Naive thymus-derived CD4-positive, alpha-beta T cell (primary cell): Measurements from ENCODE around the gene MPV17L. TPM values are rescaled to one million over a fixed set of nuclear protein-coding genes. Genes with fewer than 3 reads are reported as not detected.
"Not testable (repeated sequence)": the region's sequence is repeated elsewhere in the genome, so short reads cannot be mapped to it uniquely, and the experiment has no call there.

Experiments used
- ATAC-seq: fragments of 150-1000 bp; cut with Tn5 transposase; 2 replicates; pipeline ENCODE4 v1.10.0; 2021; ENCODE audit warnings: mild to moderate bottlenecking, moderate library complexity
- CTCF ChIA-PET: fragments of 350-600 bp; sonication (Branson Sonifier 250); formaldehyde crosslinking; loops from one replicate; lab custom pipeline; 2021; ENCODE audit warnings: antibody characterized with exemption; lab: Charles Lee
- POLR2A ChIA-PET: fragments of 350-600 bp; sonication (Branson Sonifier 250); formaldehyde crosslinking; loops from one replicate; lab custom pipeline; 2021; ENCODE audit warnings: antibody characterized with exemption, inconsistent platforms; lab: Charles Lee
- DNase-seq, 9 donors: peaks; one replicate each; pipeline versions ENCODE4 v3.0.0 to v3.0.0-alpha.2; 2020 to 2022; ENCODE audit warnings: mixed read lengths in 1 of 9
- H3K27ac ChIP-seq: one replicate; pipeline ENCODE4 v1.7.0; 2013; ENCODE audit warnings: mild to moderate bottlenecking, low read depth, low read length, moderate library complexity
- H3K27me3 ChIP-seq, 2 donors: one replicate each; pipeline ENCODE4 v1.7.0; 2013; ENCODE audit warnings: low read length in 2 of 2, mild to moderate bottlenecking in 2 of 2, moderate library complexity in 2 of 2; ENCODE audit not compliant: control insufficient read depth in 2 of 2, insufficient read depth in 2 of 2
- H3K36me3 ChIP-seq, 3 experiments: 1 replicate in 2 of 3; 2 replicates in 1 of 3; pipeline ENCODE4 v1.7.0; 2013; ENCODE audit warnings: low read length in 3 of 3, mild to moderate bottlenecking in 3 of 3, moderate library complexity in 1 of 3; ENCODE audit not compliant: insufficient read depth in 3 of 3, control insufficient read depth in 2 of 3
- H3K4me1 ChIP-seq, 2 donors: one replicate each; pipeline ENCODE4 v1.7.0; 2013; ENCODE audit warnings: low read length in 2 of 2, mild to moderate bottlenecking in 2 of 2, moderate library complexity in 1 of 2; ENCODE audit not compliant: control insufficient read depth in 2 of 2, insufficient read depth in 2 of 2
- H3K4me3 ChIP-seq: 2 replicates; pipeline ENCODE4 v1.7.0; 2013; ENCODE audit warnings: mild to moderate bottlenecking, low read length
- H3K9me3 ChIP-seq, 3 experiments: 1 replicate in 2 of 3; 2 replicates in 1 of 3; pipeline ENCODE4 v1.7.0; 2013; ENCODE audit warnings: low read length in 3 of 3; ENCODE audit not compliant: control insufficient read depth in 2 of 3
- H3K27ac Mint-ChIP-seq, 9 donors: one replicate each; pipeline ENCODE4 v1.8.0; 2020 to 2022; ENCODE audit warnings: mixed read lengths in 9 of 9, mild to moderate bottlenecking in 8 of 9, moderate library complexity in 5 of 9, inconsistent platforms in 2 of 9
- H3K27me3 Mint-ChIP-seq, 5 donors: one replicate each; pipeline ENCODE4 v1.8.0; 2021 to 2022; ENCODE audit warnings: mixed read lengths in 5 of 5, mild to moderate bottlenecking in 1 of 5
- H3K36me3 Mint-ChIP-seq, 5 donors: one replicate each; pipeline ENCODE4 v1.8.0; 2020 to 2022; ENCODE audit warnings: mixed read lengths in 5 of 5, mild to moderate bottlenecking in 3 of 5, inconsistent platforms in 1 of 5
- H3K4me1 Mint-ChIP-seq, 7 donors: one replicate each; pipeline ENCODE4 v1.8.0; 2020 to 2022; ENCODE audit warnings: mixed read lengths in 7 of 7, mild to moderate bottlenecking in 3 of 7, inconsistent platforms in 1 of 7
- H3K4me3 Mint-ChIP-seq, 10 donors: one replicate each; pipeline ENCODE4 v1.8.0; 2020 to 2022; ENCODE audit warnings: mild to moderate bottlenecking in 10 of 10, mixed read lengths in 10 of 10, moderate library complexity in 6 of 10, inconsistent platforms in 2 of 10
- H3K9me3 Mint-ChIP-seq, 11 donors: one replicate each; pipeline ENCODE4 v1.8.0; 2020 to 2022; ENCODE audit warnings: mixed read lengths in 11 of 11, mild to moderate bottlenecking in 4 of 11, inconsistent platforms in 1 of 11, moderate library complexity in 1 of 11
- intact Hi-C, 2 donors: fragments of 100-400 bp; cut with micrococcal nuclease; formaldehyde crosslinking; loops; one replicate each; pipeline ENCODE4 v1.15.1; 2023
- polyA plus RNA-seq, 2 donors: library from polyadenylated mRNA; unstranded; fragments of 300-500 nt; fragmentation: Illumina TruSeq; gene quantifications; one replicate each; pipeline ENCODE4 v1.2.3, GENCODE V29; 2021
- total RNA-seq, 6 experiments: library from RNA in 5 of 6; stranded (reverse) in 5 of 6; gene quantifications; 1 replicate in 5 of 6; 2 replicates in 1 of 6; pipeline ENCODE4 v1.2.3 and lab custom pipeline; 2021 to 2026

MPV17L gene
- total and polyA plus RNA-seq, 7 experiments from 2014 or later, result 0.05 to 0.31 (median 0.12) TPM; not detected in 4

GRCh38 chr16:15434425-15435215 is 39.1 kb downstream of the MPV17L start, which contains the start of gene BMERB1:
Gene BMERB1, plus strand, starts transcription at chr16:15434588. Its CDS starts 66 bp downstream, at chr16:15434654.
- no peaks in the 10 kb centered on the region for H3K4me1 ChIP-seq
- no peaks in the 10 kb centered on the region for H3K9me3 Mint-ChIP-seq
- peak in 5 of 9 donors; percentile 7 to 67 (median 13) for DNase-seq
- peaks cover 0 to 5% of the 10 kb centered on the region in 2 donors for H3K27me3 ChIP-seq
- H3K4me1 Mint-ChIP-seq, result peaks cover 0 to 17% (median 11%) of the 10 kb centered on the region in 7 donors
- ChIA-PET POLR2A (no interaction called here), CTCF (no interaction called here)
- peaks cover 0 to 3% (median 0%) of the 10 kb centered on the region in 5 donors for H3K36me3 Mint-ChIP-seq
- H3K4me3 ChIP-seq, result peak within 1 kb of the TSS; percentile 51
- peak within 1 kb of the TSS in 3 of 9 donors; percentile 10 to 75 (median 13) for H3K27ac Mint-ChIP-seq
- peak; percentile 73 for ATAC-seq
- peaks cover 17 to 25% (median 24%) of the 10 kb centered on the region in 5 donors for H3K27me3 Mint-ChIP-seq
- H3K9me3 ChIP-seq, result no peaks in the 10 kb centered on the region
- no peak within 1 kb of the TSS for H3K27ac ChIP-seq
- intact Hi-C loops, result loop anchor here in 1 of 2 donors (2.0 kb wide), 1 partner anchor 208 kb away; the partner anchor contains the start of gene MARF1
- no peaks in the 10 kb centered on the region for H3K36me3 ChIP-seq
- H3K4me3 Mint-ChIP-seq, result peak within 1 kb of the TSS; percentile 30 to 92 (median 70)

- ChIA-PET CTCF (no interaction called here), POLR2A (no interaction called here)
- H3K27ac ChIP-seq, result no peak overlapping the region
- ATAC-seq (no peak), DNase-seq (no peak)
- H3K9me3 ChIP-seq, result no peaks in the 10 kb centered on the region
- Mint-ChIP-seq H3K36me3 (peaks cover 0 to 3% (median 0%) of the 10 kb centered on the region in 5 donors), H3K4me3 (peak overlapping the region; percentile 5 to 92 (median 67)), H3K9me3 (no peaks in the 10 kb centered on the region), H3K27ac (peak overlapping the region in 2 of 9 donors; percentile 10 to 13), H3K27me3 (peaks cover 17 to 25% (median 24%) of the 10 kb centered on the region in 5 donors), H3K4me1 (peaks cover 0 to 17% (median 11%) of the 10 kb centered on the region in 7 donors)
- peaks cover 0 to 5% of the 10 kb centered on the region in 2 donors for H3K27me3 ChIP-seq
- H3K36me3 ChIP-seq, result no peaks in the 10 kb centered on the region
- no peaks in the 10 kb centered on the region for H3K4me1 ChIP-seq
- intact Hi-C loops, result loop anchor here in 1 of 2 donors (2.0 kb wide), 1 partner anchor 207 kb away; the partner anchor contains the start of gene MARF1
- H3K4me3 ChIP-seq, result peak overlapping the region; percentile 51
Measured at GRCh38 chr16:15435216-15435864, 39.8 kb downstream of the MPV17L start.

GRCh38 chr16:15439102-15439501 is 43.5 kb downstream of the MPV17L start:
- ATAC-seq, result no peak
- no peaks in the 10 kb centered on the region for H3K4me1 ChIP-seq
- Mint-ChIP-seq H3K4me3 (no peak overlapping the region), H3K36me3 (peaks cover 0 to under 1% (median 0%) of the 10 kb centered on the region in 5 donors), H3K9me3 (peaks cover 0 to 2% (median 0%) of the 10 kb centered on the region in 11 donors), H3K27ac (no peak overlapping the region), H3K4me1 (peaks cover 0 to 14% (median 11%) of the 10 kb centered on the region in 7 donors), H3K27me3 (peaks cover 12 to 22% (median 17%) of the 10 kb centered on the region in 5 donors)
- H3K27me3 ChIP-seq, result peaks cover 0 to 5% of the 10 kb centered on the region in 2 donors
- intact Hi-C loops, result no loop called here
- H3K9me3 ChIP-seq, result no peaks in the 10 kb centered on the region
- ChIA-PET POLR2A (no interaction called here), CTCF (interaction anchor here (0.7 kb wide), 1 partner anchor 104 kb away, joined by 3 read pairs; no protein-coding TSS in a partner anchor)
- no peak for DNase-seq
- no peak overlapping the region for H3K27ac ChIP-seq
- H3K4me3 ChIP-seq, result no peak overlapping the region
- H3K36me3 ChIP-seq, result no peaks in the 10 kb centered on the region

GRCh38 chr16:15439521-15439920 is 44.0 kb downstream of the MPV17L start:
- peaks cover 0 to 11% (median 10%) of the 10 kb centered on the region in 7 donors for H3K4me1 Mint-ChIP-seq
- intact Hi-C loops, result no loop called here
- DNase-seq (no peak), ATAC-seq (no peak)
- ChIA-PET CTCF (interaction anchor here (0.7 kb wide), 1 partner anchor 104 kb away, joined by 3 read pairs; no protein-coding TSS in a partner anchor), POLR2A (no interaction called here)
- H3K4me3 ChIP-seq, result no peak overlapping the region
- peaks cover 0 to 5% of the 10 kb centered on the region in 2 donors for H3K27me3 ChIP-seq
- no peaks in the 10 kb centered on the region for H3K9me3 ChIP-seq
- no peak overlapping the region for H3K27ac Mint-ChIP-seq
- H3K36me3 ChIP-seq, result no peaks in the 10 kb centered on the region
- H3K4me1 ChIP-seq, result no peaks in the 10 kb centered on the region
- H3K9me3 Mint-ChIP-seq, result peaks cover 0 to 3% (median 0%) of the 10 kb centered on the region in 11 donors
- no peak overlapping the region for H3K4me3 Mint-ChIP-seq
- peaks cover 0 to 2% (median 0%) of the 10 kb centered on the region in 5 donors for H3K36me3 Mint-ChIP-seq
- H3K27ac ChIP-seq, result no peak overlapping the region
- H3K27me3 Mint-ChIP-seq, result peaks cover 11 to 17% (median 13%) of the 10 kb centered on the region in 5 donors

GRCh38 chr16:15440852-15441251 is 45.3 kb downstream of the MPV17L start:
- DNase-seq (no peak), ATAC-seq (no peak)
- Mint-ChIP-seq H3K4me3 (no peak overlapping the region), H3K27ac (no peak overlapping the region), H3K9me3 (peaks cover 0 to 12% (median 6%) of the 10 kb centered on the region in 11 donors), H3K4me1 (peaks cover 0 to 2% (median 2%) of the 10 kb centered on the region in 7 donors), H3K27me3 (peaks cover 2 to 8% (median 6%) of the 10 kb centered on the region in 5 donors), H3K36me3 (peaks cover 0 to 6% (median 0%) of the 10 kb centered on the region in 5 donors)
- no peak overlapping the region for H3K27ac ChIP-seq
- intact Hi-C loops, result no loop called here
- no peaks in the 10 kb centered on the region for H3K36me3 ChIP-seq
- CTCF ChIA-PET, result no interaction called here
- no peaks in the 10 kb centered on the region for H3K9me3 ChIP-seq
- POLR2A ChIA-PET, result no interaction called here
- H3K4me3 ChIP-seq, result no peak overlapping the region
- no peaks in the 10 kb centered on the region for H3K27me3 ChIP-seq
- no peaks in the 10 kb centered on the region for H3K4me1 ChIP-seq

GRCh38 chr16:15442140-15442539 is 46.6 kb downstream of the MPV17L start:
- ATAC-seq, H3K27ac Mint-ChIP-seq, intact Hi-C loops, POLR2A ChIA-PET, H3K36me3 Mint-ChIP-seq, H3K9me3 ChIP-seq, H3K4me3 Mint-ChIP-seq, DNase-seq, H3K4me1 ChIP-seq, H3K27me3 ChIP-seq, H3K27me3 Mint-ChIP-seq, H3K27ac ChIP-seq, CTCF ChIA-PET, H3K4me3 ChIP-seq, H3K36me3 ChIP-seq, H3K4me1 Mint-ChIP-seq: not testable (repeated sequence)
- H3K9me3 Mint-ChIP-seq, result peaks cover 0 to 15% (median 6%) of the 10 kb centered on the region in 11 donors
